HepG2 (cell line): ENCODE data around the gene GOLGA6D.
"Not testable (repeated sequence)": the region's sequence is repeated elsewhere in the genome, so short reads cannot be mapped to it uniquely, and the experiment has no call there.

Source experiments
- BRCA1 ChIP-seq: sonication (generic); formaldehyde crosslinking; IDR thresholded peaks from 2 replicates; pipeline ENCODE4 v1.4.0; 2020; ENCODE audit warnings: missing genetic modification reagents
- EZH2 ChIP-seq: conservative IDR thresholded peaks from 2 replicates; pipeline ENCODE4 v1.6.1; 2012; ENCODE audit warnings: mild to moderate bottlenecking, low read depth, low read length, moderate library complexity
- MEIS1 ChIP-seq: sonication (generic); formaldehyde crosslinking; IDR thresholded peaks from 2 replicates; pipeline ENCODE4 v1.9.0; 2021; ENCODE audit warnings: mild to moderate bottlenecking, missing genetic modification reagents, moderate library complexity, borderline replicate concordance
- MXD4 ChIP-seq: IDR thresholded peaks from 2 replicates; pipeline ENCODE4 v1.6.1; 2016; ENCODE audit warnings: mild to moderate bottlenecking, missing biosample characterization, missing genetic modification reagents
- MXI1 ChIP-seq: IDR thresholded peaks from 3 replicates; pipeline ENCODE4 v1.6.1; 2012; ENCODE audit warnings: low read depth, low read length, inconsistent platforms, borderline replicate concordance
- NCOA2 ChIP-seq: sonication (generic); formaldehyde crosslinking; IDR thresholded peaks from 2 replicates; pipeline ENCODE4 v1.8.0; 2022; ENCODE audit warnings: inconsistent platforms
- SIN3B ChIP-seq: fragments of 150-350 bp; IDR thresholded peaks from 2 replicates; pipeline ENCODE4 v1.6.1; 2014; ENCODE audit warnings: low read length
- STAT6 ChIP-seq: sonication (generic); formaldehyde crosslinking; IDR thresholded peaks from 2 replicates; pipeline ENCODE4 v1.4.0; 2020; ENCODE audit warnings: missing genetic modification reagents, mild to moderate bottlenecking, borderline replicate concordance
- TCF7 ChIP-seq: sonication (generic); IDR thresholded peaks from 2 replicates; pipeline ENCODE4 v1.6.1; 2016; ENCODE audit warnings: antibody characterized with exemption, low read depth
- ZNF598 ChIP-seq: sonication (generic); formaldehyde crosslinking; IDR thresholded peaks from 2 replicates; pipeline ENCODE4 v1.5.1; 2020; ENCODE audit warnings: mild to moderate bottlenecking, missing genetic modification reagents, borderline replicate concordance

GRCh38 chr15:75284152-75284551 lies 1.5 kb downstream of the GOLGA6D start:
- TF ChIP-seq MXI1; NCOA2 (CRISPR knock-in tag); EZH2; BRCA1 (CRISPR knock-in tag); MEIS1; MXD4; SIN3B; TCF7; STAT6 (CRISPR knock-in tag); ZNF598: not testable (repeated sequence)
